SK-N-MC (cell line): ENCODE results near the gene HUNK.

Source experiments
- EZH2 ChIP-seq: fragments of 200-600 bp; sonication (generic); IDR thresholded peaks from one replicate; pipeline ENCODE4 v1.6.1; 2017; ENCODE audit warnings: antibody characterized with exemption
- FOXP2 ChIP-seq: optimal IDR thresholded peaks from 2 replicates; pipeline ENCODE3; 2011; ENCODE audit warnings: mild to moderate bottlenecking, moderate library complexity; ENCODE audit not compliant: insufficient read depth; ENCODE audit errors: extremely low read length, control extremely low read depth
- POLR2AphosphoS5 ChIP-seq: IDR thresholded peaks from 2 replicates; pipeline ENCODE4 v1.6.1; 2012; ENCODE audit warnings: mild to moderate bottlenecking, low read depth, low read length, borderline replicate concordance

GRCh38 chr21:32048353-32048752 is 175.5 kb downstream of the HUNK start:
- TF ChIP-seq POLR2AphosphoS5, result no peak
- TF ChIP-seq EZH2, result no peak
- TF ChIP-seq FOXP2, result no peak
